Measurements from ENCODE around the gene SSR4. TPM values are rescaled to one million over a fixed set of nuclear protein-coding genes. Genes with fewer than 3 reads are reported as not detected.

The SSR4 gene
- total RNA-seq, 1 donor from 2014 or later = 78.9 TPM

DNA sequence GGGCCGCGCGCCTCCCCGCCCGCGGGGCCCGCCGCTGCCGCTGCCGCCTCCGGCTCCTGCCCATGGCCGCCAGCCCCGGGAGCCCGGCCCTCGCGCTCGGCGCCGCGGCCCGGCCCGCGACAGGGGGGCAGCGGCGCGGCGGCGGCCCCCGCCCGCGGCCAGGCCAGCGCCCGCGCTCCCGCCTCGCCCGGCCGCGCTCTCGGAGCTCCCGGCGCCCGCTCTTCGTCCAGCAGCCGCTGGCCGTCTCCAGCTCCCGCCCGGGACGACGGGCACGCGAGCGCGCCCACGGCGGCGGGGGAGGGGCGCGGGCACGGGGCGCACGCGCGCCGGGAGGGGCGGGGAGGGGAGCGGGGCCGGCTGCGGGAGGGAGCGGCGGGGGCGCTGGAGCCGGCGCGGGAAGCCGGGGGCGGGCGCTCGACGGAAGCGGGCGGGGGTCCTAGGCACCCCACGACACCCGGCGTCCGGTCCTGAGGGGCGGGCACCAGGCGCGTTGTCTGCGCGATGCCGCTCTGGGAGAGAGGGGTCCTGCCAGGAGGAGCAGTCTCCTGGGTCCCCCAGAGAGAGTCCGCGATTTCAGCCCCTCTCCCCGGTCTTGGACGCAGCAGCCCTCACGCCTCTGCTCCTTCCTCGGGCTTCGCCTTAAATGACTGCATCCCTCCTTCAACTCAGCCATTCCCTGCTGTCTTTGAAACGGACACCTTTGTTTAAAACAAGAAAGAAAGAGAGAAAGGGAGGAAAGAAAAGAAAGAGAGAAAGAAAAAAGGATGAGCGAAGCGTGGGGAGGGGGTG lies 36.4 kb downstream of the SSR4 start:
- no peak for DNase-seq

DNA sequence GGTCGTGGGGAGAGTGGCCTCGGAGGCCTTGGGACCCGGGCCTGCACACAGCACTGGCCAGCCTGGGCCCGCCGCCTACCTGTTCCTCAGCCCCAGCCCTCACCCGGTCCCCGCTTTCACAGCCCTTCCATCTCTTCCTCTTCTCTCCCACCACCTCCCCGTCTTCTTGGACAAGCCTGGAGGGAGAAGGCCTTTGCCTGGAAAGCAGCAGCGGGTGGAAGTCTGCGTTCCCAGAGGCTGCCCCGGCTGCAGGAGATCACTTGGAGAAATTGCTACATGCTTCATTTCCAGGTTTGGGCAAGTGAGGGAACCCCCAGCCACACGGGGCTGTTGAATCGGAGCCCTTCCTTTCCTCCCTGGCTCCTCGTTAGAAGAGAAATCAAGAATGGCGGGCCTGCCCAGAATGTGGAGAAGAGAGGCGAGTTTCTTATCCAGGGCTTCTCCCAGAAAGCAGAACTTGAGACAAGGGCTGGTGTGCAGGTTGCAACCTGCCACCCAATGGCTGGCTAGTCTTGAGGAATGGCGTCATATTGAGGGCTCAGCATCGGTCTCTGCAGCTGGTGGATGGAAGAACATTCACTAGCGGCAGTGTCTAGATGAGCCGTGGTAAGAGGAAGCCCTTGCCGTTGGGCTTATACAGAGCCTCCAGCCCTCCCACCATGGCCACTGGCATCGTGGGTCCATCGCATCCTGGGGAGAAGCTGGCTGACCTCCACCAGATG lies 37.1 kb downstream of the SSR4 start:
- DNase-seq = no peak

DNA sequence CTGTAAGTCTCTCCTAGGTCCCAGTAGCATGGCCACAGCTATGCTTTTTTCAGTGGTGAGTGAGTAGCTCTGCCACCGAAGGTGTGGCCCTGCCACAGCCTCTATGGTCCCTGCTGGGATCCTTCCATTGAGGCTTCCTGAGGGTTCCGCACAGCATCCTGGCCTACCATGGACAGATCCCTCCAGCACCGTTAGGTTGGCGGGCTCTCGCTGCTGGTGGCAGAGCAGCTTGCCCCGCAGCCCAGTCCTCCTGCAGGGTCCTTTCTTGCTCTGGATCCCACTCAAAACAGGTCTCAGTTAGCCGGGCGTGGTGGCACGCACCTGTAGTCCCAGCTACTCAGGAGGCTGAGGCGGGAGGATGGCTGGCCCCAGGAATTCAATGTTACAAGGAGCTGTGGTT lies 38.3 kb downstream of the SSR4 start:
- no peak for DNase-seq

DNA sequence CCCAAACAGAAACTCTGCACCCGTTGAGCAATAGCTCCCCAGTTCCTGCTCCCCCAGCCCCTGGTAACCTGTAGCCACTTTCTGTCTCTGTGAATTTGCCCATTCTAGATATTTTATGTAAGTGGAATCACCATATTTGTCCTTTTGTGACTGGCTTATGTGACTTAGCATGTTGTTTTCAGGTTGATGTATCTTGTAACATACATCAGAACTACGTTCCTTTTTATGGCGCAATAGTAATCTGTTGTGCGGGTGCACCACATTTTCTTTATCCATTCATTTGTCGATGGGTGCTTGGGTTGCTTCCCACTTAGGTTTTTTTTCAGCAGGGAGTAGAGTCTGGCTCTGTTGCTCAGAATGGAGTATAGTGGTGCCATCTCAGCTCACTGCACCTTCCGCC lies 42.5 kb downstream of the SSR4 start:
- no peak for DNase-seq

DNA sequence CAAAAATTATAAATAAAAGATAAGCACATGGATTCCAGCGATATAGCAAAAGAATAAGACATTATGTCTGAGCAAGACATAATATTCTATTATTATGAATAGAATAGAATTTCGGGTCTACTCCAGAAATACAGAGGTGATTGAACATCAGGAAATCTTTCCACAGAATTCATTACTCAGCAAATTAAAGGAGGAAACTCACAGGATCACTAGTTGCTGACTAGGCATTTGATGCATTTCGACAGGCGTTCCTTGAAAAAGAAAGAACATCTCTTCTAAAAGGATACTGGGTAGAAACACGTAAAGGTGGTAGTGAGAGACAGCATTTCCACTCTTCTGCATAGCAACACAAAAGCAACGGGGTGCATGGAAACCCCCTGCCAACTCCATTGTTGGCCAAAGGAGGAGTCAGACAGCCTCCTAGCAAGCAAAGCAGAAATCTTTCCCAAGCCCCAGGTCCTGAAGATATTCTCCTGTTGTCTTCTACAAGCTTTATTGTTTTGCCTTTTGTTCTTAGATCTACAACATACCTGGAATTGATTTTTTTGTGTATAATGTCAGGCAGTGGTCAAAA lies 50.1 kb downstream of the SSR4 start:
- no peak for DNase-seq

DNA sequence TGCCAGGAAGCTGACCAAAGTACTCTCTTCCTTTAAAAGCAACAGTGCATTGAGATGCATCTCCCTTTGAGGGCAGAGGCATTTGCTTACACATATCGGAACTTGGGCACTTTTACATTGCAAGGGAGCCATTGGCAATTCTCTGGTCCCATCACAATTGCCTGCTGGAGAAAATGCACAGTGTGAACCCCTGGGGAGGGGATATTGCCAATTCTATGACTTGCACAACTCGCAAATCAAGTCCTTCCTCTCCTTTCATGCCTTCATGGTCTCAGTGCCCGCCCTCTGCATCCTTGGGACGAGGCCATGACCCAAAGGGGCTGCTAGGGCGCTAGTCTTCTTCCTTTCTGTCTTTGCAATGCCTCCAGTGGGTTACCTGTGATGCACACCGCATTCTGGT lies 50.7 kb downstream of the SSR4 start:
- no peak for DNase-seq

DNA sequence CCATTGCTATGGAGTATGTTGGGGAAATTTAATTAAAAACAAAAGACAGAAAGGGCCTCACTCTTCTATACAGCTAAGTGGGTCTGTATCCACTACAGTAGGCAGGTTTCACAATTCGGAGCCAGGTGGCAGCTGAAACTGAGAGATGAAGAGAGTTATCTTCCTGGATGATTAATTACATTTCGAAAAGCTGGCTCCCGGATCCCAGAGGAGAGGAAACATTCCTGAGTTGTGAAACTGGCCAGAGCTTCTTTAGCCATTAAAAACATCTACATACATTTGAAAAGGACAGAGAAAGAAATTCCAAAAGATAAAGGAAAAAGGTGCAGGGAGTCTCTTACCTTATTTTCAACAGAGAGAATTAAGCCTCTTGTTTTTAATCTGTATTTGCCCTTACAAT lies 51.4 kb downstream of the SSR4 start:
- DNase-seq = no peak

Other genes with a start within 250 kb of the SSR4 start
- 17.3 TPM for gene CCNQ, start 195.5 kb upstream of the SSR4 start, total RNA-seq
- gene DUSP9, start 147.5 kb upstream of the SSR4 start, total RNA-seq = 1.7 TPM
- 27.5 TPM for gene PNCK, start 120.9 kb upstream of the SSR4 start, total RNA-seq
- 11.4 TPM for gene SLC6A8, start 106.7 kb upstream of the SSR4 start, total RNA-seq
- 60.2 TPM for gene BCAP31, start 70.3 kb upstream of the SSR4 start, total RNA-seq
- gene ABCD1, start 69.8 kb upstream of the SSR4 start, total RNA-seq = 5.0 TPM
- gene PLXNB3, start 30.4 kb upstream of the SSR4 start, total RNA-seq = 0.47 TPM
- gene SRPK3, start 13.6 kb upstream of the SSR4 start, total RNA-seq = 0.16 TPM
- 29.0 TPM for gene IDH3G, start 293 bp upstream of the SSR4 start, total RNA-seq
- gene PDZD4, start 35.9 kb downstream of the SSR4 start, total RNA-seq = 148 TPM
- gene L1CAM, start 91.5 kb downstream of the SSR4 start, total RNA-seq = 98.1 TPM
- gene AVPR2, start 110.0 kb downstream of the SSR4 start, total RNA-seq = not detected
- gene ARHGAP4, start 131.6 kb downstream of the SSR4 start, total RNA-seq = 6.6 TPM
- 17.6 TPM for gene NAA10, start 140.4 kb downstream of the SSR4 start, total RNA-seq
- gene RENBP, start 150.0 kb downstream of the SSR4 start, total RNA-seq = 2.8 TPM
- 12.6 TPM for gene HCFC1, start 177.2 kb downstream of the SSR4 start, total RNA-seq
- 2.7 TPM for gene TMEM187, start 178.1 kb downstream of the SSR4 start, total RNA-seq
- 8.7 TPM for gene IRAK1, start 225.2 kb downstream of the SSR4 start, total RNA-seq

Measured in occipital lobe (tissue), 2 donors.